Skeletal muscle cell (primary cell): ENCODE measurements around the gene PRELP.

ENCODE experiments used
- DNase-seq: peaks from one replicate; pipeline ENCODE4 v3.0.0-alpha.2; 2010; ENCODE audit warnings: low read depth
- H3K4me3 ChIP-seq: 2 replicates; pipeline ENCODE4 v1.5.1; 2011; ENCODE audit warnings: low read depth, mild to moderate bottlenecking, control low read depth, low read length, moderate library complexity

Gene PRELP

DNA sequence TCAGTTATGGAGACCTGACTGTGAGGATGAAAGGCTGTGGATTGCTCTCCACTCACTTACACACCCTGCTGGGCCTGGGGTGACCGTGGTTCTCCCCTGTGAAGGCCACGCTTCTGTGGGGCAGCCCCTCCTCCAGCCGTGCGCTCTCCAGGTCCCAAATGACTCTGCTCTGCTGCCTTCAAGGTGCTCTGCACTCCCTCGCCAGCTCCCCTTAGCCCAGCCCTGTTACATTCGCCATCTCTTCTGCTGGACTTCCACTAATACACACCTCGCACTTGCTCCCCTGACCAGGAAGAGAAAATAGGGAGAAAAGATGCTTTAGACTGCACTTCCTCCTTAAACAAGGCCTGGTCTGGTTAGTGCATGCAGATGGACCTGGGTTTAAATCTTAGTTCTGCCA, 42.9 kb downstream of the PRELP start:
- no peak for DNase-seq
- no peak overlapping the region for H3K4me3 ChIP-seq

GRCh38 chr1:203519053-203519840, 43.6 kb downstream of the PRELP start:
- H3K4me3 ChIP-seq = no peak overlapping the region
- DNase-seq = no peak

- no peak overlapping the region for H3K4me3 ChIP-seq
- DNase-seq = no peak
Observed at GRCh38 chr1:203519896-203520295, 44.3 kb downstream of the PRELP start.

DNA sequence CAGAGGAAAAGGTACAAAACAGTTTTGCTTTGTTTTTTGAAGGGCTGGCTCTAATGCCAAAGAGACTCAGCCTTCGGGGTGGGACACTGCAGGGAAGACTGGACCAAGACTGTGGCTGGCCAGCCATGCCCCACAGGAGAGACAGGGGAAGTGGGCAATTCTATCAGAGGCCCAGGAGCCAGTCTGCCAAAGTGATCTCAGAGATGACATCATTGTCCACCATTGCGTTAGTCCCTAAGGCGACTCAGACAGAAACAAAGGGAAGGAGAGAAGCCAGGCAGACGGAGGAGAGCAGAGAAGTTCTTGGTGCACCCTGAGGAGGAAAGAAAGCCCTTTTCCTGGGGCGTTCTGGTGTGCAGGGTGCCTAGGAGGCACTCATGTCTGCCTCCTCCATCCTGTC, 44.7 kb downstream of the PRELP start:
- H3K4me3 ChIP-seq = no peak overlapping the region
- DNase-seq = peak; percentile 39

GRCh38 chr1:203521074-203521794, 45.6 kb downstream of the PRELP start:
- no peak overlapping the region for H3K4me3 ChIP-seq
- no peak for DNase-seq

DNA sequence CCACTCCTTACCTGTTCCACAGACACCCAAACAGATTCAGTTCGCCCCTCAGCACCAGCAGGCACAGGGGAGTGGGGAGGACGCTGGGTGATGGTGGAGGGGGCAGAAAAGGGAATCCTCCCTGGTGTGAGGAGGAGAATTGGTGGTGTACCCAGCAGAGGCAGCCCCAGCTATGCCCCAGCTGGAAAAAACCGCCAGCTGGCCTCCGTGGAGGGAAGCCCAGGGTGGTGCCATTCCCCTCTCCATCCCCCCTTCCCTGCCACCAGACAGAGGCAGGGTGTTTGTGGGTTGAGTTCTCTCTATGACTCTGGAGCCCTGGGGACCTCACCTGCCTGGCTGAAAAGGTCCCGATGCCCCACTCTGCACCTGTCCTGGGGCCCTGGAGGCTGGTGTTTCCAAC, 46.2 kb downstream of the PRELP start:
- no peak for DNase-seq
- H3K4me3 ChIP-seq = no peak overlapping the region

- no peak for DNase-seq
- no peak overlapping the region for H3K4me3 ChIP-seq
Observed at GRCh38 chr1:203522237-203522636, 46.6 kb downstream of the PRELP start.

DNA sequence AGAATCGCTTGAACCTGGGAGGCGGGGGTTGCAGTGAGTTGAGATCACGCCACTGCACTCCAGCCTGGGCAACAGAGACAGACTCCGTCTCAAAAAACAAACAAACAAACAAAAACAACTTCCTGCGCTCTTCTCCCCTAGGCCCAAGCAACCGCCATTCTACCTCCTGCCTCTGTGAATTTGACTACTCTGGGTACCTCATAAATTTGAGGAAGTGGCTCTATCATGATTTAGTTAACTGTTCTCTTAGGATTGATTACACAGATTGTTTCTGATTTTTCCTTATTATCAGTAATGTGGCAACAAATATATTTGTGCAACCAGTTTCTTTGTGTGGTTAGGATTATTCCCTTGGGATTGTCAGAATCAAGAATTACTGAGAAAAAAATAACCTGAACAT, 48.1 kb downstream of the PRELP start:
- H3K4me3 ChIP-seq = no peak overlapping the region
- no peak for DNase-seq

DNA sequence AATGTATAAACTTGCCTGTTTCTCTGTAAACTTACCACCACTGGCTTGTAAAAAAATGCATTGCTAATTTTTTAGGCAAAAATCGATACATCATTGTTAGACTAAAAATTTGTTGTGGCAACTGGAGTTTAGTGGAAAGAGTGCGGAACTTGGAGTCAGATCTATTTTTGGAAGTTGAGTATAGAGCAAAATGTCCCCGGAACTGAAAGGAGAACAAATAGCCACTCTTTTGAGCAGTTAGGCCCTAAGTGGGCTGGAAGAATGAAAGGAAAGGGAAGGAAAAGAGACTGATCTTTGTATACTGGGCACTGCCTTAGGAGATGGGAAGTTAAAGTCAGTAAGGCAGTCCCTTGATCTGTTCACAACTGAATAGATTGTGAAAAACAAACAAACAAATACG, 48.5 kb downstream of the PRELP start:
- no peak for DNase-seq
- no peak overlapping the region for H3K4me3 ChIP-seq

GRCh38 chr1:203524824-203525223, 49.2 kb downstream of the PRELP start:
- no peak overlapping the region for H3K4me3 ChIP-seq

DNA sequence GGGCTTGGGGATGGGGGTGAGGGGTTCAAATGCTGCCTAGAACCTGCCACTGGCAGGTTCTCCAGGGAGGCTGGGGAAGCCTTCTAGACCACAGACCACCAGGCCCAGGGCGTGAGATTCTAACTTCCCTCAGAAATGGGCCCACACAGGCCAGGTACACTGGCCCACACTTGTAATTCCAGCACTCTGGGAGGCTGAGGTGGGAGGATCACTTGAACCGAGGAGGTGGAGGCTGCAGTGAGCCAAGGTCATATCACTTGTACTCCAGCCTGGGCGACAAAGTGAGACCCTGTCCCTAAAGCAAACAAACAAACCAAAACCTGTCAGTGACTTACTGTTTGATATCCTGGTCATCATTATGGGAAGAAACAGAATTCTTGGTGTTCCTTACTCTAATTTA, 50.1 kb downstream of the PRELP start:
- no peak for DNase-seq
- H3K4me3 ChIP-seq = no peak overlapping the region

More at GRCh38 chr1:203524824-203525223, 49.2 kb downstream of the PRELP start:
- DNase-seq = no peak

- DNase-seq = no peak
- no peak overlapping the region for H3K4me3 ChIP-seq
Observed at GRCh38 chr1:203526130-203526529, 50.5 kb downstream of the PRELP start.

DNA sequence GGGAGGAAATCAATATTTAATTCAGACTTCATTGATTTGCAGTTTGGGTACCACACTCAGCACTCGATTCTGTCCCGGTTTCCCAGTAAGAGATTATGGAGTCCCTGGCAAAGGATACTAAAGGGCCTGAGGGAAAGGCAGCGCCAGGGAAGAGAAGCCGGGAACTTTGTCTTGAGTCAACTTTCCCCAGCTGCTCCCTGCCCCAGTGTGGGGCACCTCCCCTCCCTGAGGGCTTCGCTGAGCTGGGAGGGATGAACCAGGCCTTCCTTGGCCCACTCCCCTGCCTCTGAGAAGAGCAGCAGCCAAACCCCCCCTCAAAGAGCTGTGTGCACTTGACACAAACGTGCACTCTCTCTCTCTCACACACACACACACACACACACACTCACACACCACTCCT, 51.0 kb downstream of the PRELP start:
- no peak for DNase-seq

DNA sequence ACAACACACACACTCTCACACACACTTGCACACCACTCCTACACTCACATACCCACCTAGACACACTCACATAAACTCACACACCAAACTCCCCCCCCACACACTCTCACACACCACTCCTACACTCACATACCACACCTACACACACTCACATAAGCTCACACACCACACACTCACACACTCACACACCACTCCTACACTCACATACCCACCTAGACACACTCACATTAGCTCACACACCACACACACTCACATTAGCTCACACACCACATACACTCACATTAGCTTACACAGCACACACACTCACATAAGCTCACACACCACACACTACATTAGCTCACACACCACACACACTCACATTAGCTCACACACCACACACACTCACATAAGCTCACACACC, 51.4 kb downstream of the PRELP start:
- no peak overlapping the region for H3K4me3 ChIP-seq
- no peak for DNase-seq

More for the DNA sequence above, 51.0 kb downstream of the PRELP start:
- no peak overlapping the region for H3K4me3 ChIP-seq

DNA sequence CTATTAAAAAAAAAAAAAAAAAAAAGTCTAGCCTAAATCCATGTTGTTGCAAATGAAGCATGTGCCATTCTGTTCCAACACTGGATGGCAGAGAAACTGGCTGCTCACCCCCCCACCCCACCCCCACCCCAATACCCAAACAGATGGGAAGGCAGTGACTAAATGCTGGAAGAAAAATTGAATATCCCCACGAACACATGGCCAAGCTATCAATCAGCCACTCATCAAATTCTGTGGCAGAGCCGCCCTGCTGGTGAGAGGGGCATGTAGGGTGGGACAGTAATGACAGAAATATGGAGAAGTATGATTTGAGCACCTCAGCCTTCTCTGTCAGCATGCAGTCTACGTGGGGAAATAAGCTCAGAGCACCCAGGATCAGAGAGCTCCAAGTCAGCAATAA, 52.5 kb downstream of the PRELP start:
- DNase-seq = no peak

GRCh38 chr1:203528976-203529835, 53.6 kb downstream of the PRELP start:
- H3K4me3 ChIP-seq = no peak overlapping the region
- DNase-seq = no peak

More for the DNA sequence above, 52.5 kb downstream of the PRELP start:
- H3K4me3 ChIP-seq = no peak overlapping the region

- DNase-seq = no peak
- H3K4me3 ChIP-seq = no peak overlapping the region
Observed at GRCh38 chr1:203531063-203531462, 55.5 kb downstream of the PRELP start.

DNA sequence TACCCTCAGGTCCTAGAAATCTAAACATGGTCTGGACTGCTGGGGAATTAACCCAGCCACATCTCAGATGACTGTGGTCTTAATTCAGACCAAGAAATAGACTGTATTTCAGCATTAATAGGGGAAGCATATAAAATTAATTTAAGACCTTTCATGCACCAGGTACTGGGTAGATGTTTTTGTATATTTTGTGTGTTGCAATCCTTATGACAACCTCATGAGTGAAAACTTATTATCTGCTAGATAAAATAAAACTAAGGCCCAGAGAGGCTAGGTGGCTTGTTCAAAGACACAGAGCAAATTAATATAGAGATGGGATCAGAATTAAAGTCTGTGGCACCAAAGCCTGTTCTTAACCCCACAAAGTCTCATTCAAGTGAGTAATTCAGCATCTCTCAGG, 58.4 kb downstream of the PRELP start:
- no peak for DNase-seq
- no peak overlapping the region for H3K4me3 ChIP-seq

DNA sequence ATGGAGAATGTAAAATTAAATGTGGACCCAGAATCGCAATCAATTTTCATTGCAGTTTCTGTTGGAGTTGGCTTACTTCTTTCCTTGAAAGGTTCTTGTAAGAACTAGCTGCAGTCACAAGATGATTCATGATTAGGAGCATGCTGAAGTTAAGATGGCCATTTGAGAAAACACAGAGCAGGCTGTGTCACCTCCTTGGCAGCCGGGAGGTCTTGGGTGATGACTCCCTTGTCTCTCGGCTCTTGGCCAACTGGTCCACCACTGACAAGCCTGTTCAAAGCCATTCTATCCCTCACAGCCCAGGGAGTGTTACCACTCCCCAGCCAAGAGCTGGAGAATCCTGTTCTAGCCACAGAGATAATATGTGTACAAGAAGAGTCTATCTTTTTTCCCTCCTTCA, 58.9 kb downstream of the PRELP start:
- DNase-seq = peak; percentile 95
- no peak overlapping the region for H3K4me3 ChIP-seq

DNA sequence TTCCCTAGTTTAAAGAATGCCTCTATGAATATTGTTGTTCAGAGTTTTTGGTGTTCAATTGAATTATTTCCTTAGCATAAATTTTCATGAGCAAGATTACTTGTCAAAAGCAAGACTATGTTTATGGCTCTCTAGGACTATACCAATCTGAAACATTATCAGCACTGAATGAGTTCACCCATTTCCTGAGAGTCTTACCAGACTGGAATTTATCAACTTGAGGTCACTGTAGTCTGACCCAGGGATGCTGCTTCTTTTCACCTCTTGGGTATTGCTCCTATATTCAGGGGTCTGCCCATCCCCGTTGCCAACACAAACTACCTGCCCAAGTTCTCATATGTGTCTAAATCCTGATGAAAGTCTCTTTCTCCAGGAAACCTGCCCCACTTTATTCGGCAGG, 61.0 kb downstream of the PRELP start:
- no peak for DNase-seq
- H3K4me3 ChIP-seq = no peak overlapping the region
